HepG2 (cell line): Measurements from ENCODE around the gene SH2D3A. TPM values are rescaled to one million over a fixed set of nuclear protein-coding genes. Genes with fewer than 3 reads are reported as not detected.

ENCODE experiments used
- FLYWCH1 ChIP-seq: sonication (generic); formaldehyde crosslinking; IDR thresholded peaks from 2 replicates; pipeline ENCODE4 v1.8.1; 2023; ENCODE audit warnings: mild to moderate bottlenecking, missing genetic modification reagents
- GABPB1 ChIP-seq: IDR thresholded peaks from 2 replicates; pipeline ENCODE4 v1.6.1; 2016; ENCODE audit warnings: mild to moderate bottlenecking, missing genetic modification reagents, moderate library complexity, missing compliant biosample characterization
- GATAD2A ChIP-seq: IDR thresholded peaks from 2 replicates; pipeline ENCODE4 v1.6.1; 2016
- HNF4G ChIP-seq, 2 experiments: sonication (generic) in 1 of 2; formaldehyde crosslinking in 1 of 2; IDR thresholded peaks; 2 replicates each; pipeline versions ENCODE4 v1.4.0 to v1.6.1; 2011 to 2020; ENCODE audit warnings: borderline replicate concordance in 2 of 2, low read depth in 2 of 2, mild to moderate bottlenecking in 2 of 2, low read length in 1 of 2, missing genetic modification reagents in 1 of 2, moderate library complexity in 1 of 2
- ISL2 ChIP-seq: sonication (generic); formaldehyde crosslinking; IDR thresholded peaks from 2 replicates; pipeline ENCODE4 v1.5.0; 2020; ENCODE audit warnings: missing genetic modification reagents
- KDM2A ChIP-seq: sonication (generic); formaldehyde crosslinking; IDR thresholded peaks from 2 replicates; pipeline ENCODE4 v1.4.0; 2020; ENCODE audit warnings: low read depth, missing genetic modification reagents, borderline replicate concordance
- KLF12 ChIP-seq: sonication (generic); formaldehyde crosslinking; IDR thresholded peaks from 2 replicates; pipeline ENCODE4 v1.4.0; 2020; ENCODE audit warnings: missing genetic modification reagents, borderline replicate concordance
- POGZ ChIP-seq: sonication (generic); formaldehyde crosslinking; IDR thresholded peaks from 2 replicates; pipeline ENCODE4 v1.4.0; 2020; ENCODE audit warnings: mild to moderate bottlenecking, missing genetic modification reagents
- RXRB ChIP-seq: IDR thresholded peaks from 2 replicates; pipeline ENCODE4 v1.6.1; 2016; ENCODE audit warnings: borderline replicate concordance, missing genetic modification reagents, missing compliant biosample characterization
- SOX13 ChIP-seq, 3 experiments: fragments of 450-650 bp in 1 of 3; sonication (generic) in 1 of 3; formaldehyde crosslinking in 1 of 3; IDR thresholded peaks in 2 of 3; conservative IDR thresholded peaks in 1 of 3; 2 replicates each; pipeline versions ENCODE4 v1.5.0 to v1.6.1; 2016 to 2020; ENCODE audit warnings: antibody characterized with exemption in 1 of 3, mild to moderate bottlenecking in 1 of 3, missing compliant biosample characterization in 1 of 3, missing genetic modification reagents in 1 of 3, moderate library complexity in 1 of 3
- SPEN ChIP-seq: sonication (generic); formaldehyde crosslinking; IDR thresholded peaks from 2 replicates; pipeline ENCODE4 v1.5.1; 2020; ENCODE audit warnings: low read depth, mild to moderate bottlenecking, missing genetic modification reagents
- ZBTB1 ChIP-seq: sonication (generic); formaldehyde crosslinking; IDR thresholded peaks from 2 replicates; pipeline ENCODE4 v1.4.0; 2020; ENCODE audit warnings: missing genetic modification reagents, borderline replicate concordance
- ZBTB38 ChIP-seq: sonication (generic); formaldehyde crosslinking; IDR thresholded peaks from 2 replicates; pipeline ENCODE4 v1.5.1; 2020; ENCODE audit warnings: mild to moderate bottlenecking, missing genetic modification reagents
- polyA plus RNA-seq, 8 experiments: library from polyadenylated mRNA; depleted of rRNA in 3 of 8; stranded (reverse) in 7 of 8; unstranded in 1 of 8; fragments of >200 nt; fragmentation: Illumina TruSeq in 4 of 8; extraction: Trizol in 4 of 8; gene quantifications; 2 replicates each; pipeline versions ENCODE4 v1.2.1 to v1.2.3, GENCODE V29; 2011 to 2016; ENCODE audit warnings: low read depth in 4 of 8, missing spikeins in 1 of 8, mixed read lengths in 1 of 8; ENCODE audit not compliant: insufficient read depth in 1 of 8
- total RNA-seq, 5 experiments: library from RNA; depleted of rRNA; stranded (reverse); fragments of >200 nt; fragmentation: Illumina TruSeq; extraction: Trizol; gene quantifications; 2 replicates each; pipeline ENCODE4 v1.2.3, GENCODE V29; 2016; ENCODE audit warnings: low read depth in 1 of 5
- TF ChIP-seq, protein P1 (sequence below): sonication (generic); formaldehyde crosslinking; IDR thresholded peaks from 2 replicates; pipeline ENCODE4 v1.4.0; 2020; ENCODE audit warnings: missing genetic modification reagents
- TF ChIP-seq, protein P2 (sequence below): sonication (generic); formaldehyde crosslinking; IDR thresholded peaks from 2 replicates; pipeline ENCODE4 v1.5.0; 2020; ENCODE audit warnings: missing genetic modification reagents
- TF ChIP-seq, protein P3 (sequence below): IDR thresholded peaks from 2 replicates; pipeline ENCODE4 v1.6.1; 2016; ENCODE audit warnings: missing genetic modification reagents, missing compliant biosample characterization
- TF ChIP-seq, protein P4 (sequence below): sonication (generic); formaldehyde crosslinking; IDR thresholded peaks from 2 replicates; pipeline ENCODE4 v1.8.0; 2022; ENCODE audit warnings: mild to moderate bottlenecking, missing genetic modification reagents; ENCODE audit not compliant: insufficient replicate concordance
- TF ChIP-seq, protein P5 (sequence below): sonication (generic); formaldehyde crosslinking; IDR thresholded peaks from 2 replicates; pipeline ENCODE4 v1.5.0; 2020; ENCODE audit warnings: mild to moderate bottlenecking, missing genetic modification reagents
- TF ChIP-seq, protein P6 (sequence below): sonication (generic); formaldehyde crosslinking; IDR thresholded peaks from 2 replicates; pipeline ENCODE4 v1.4.0; 2020; ENCODE audit warnings: mild to moderate bottlenecking, missing genetic modification reagents, borderline replicate concordance

The SH2D3A gene
- total and polyA plus RNA-seq, 2 of the 13 experiments (the other 11 are each of a cell fraction or from before 2014, with no cell fraction given), result 1.0 to 2.2 TPM

DNA sequence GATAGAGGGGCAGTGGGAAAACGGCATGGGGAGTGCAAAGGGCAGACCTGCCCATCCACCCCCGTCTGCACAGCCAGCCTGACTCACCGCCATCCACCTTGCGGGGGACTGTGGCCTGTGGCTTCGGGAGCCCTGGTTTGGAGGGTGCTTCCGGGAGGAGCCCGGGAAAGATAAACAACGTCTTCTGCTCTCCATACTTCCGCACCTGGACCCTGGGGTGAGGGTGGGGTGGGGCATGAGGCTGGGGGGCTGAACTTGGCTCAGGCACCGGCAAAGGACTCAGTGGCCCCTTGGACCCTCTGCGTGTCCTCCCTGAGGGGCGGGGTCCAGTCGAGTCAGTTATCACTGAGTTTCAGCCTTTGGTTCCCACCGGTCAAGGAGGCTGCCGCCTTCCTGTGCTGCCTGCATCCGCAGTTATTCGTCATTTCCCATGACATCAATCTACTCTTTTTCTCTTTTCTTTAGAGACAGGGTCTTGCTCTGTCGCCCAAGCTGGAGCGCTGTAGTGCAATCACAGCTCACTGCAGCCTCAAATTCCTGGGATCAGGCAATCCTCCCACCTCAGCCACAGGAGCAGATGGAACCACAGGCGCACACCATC lies 33.0 kb downstream of the SH2D3A start (continued):
- TF ChIP-seq, protein P1, sequence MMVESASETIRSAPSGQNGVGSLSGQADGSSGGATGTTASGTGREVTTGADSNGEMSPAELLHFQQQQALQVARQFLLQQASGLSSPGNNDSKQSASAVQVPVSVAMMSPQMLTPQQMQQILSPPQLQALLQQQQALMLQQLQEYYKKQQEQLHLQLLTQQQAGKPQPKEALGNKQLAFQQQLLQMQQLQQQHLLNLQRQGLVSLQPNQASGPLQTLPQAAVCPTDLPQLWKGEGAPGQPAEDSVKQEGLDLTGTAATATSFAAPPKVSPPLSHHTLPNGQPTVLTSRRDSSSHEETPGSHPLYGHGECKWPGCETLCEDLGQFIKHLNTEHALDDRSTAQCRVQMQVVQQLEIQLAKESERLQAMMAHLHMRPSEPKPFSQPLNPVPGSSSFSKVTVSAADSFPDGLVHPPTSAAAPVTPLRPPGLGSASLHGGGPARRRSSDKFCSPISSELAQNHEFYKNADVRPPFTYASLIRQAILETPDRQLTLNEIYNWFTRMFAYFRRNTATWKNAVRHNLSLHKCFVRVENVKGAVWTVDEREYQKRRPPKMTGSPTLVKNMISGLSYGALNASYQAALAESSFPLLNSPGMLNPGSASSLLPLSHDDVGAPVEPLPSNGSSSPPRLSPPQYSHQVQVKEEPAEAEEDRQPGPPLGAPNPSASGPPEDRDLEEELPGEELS (CRISPR knock-in tag), result peak; percentile 59
- TF ChIP-seq, protein P2, sequence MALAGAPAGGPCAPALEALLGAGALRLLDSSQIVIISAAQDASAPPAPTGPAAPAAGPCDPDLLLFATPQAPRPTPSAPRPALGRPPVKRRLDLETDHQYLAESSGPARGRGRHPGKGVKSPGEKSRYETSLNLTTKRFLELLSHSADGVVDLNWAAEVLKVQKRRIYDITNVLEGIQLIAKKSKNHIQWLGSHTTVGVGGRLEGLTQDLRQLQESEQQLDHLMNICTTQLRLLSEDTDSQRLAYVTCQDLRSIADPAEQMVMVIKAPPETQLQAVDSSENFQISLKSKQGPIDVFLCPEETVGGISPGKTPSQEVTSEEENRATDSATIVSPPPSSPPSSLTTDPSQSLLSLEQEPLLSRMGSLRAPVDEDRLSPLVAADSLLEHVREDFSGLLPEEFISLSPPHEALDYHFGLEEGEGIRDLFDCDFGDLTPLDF (CRISPR knock-in tag), result no peak
- TF ChIP-seq, protein P3, sequence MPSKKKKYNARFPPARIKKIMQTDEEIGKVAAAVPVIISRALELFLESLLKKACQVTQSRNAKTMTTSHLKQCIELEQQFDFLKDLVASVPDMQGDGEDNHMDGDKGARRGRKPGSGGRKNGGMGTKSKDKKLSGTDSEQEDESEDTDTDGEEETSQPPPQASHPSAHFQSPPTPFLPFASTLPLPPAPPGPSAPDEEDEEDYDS (CRISPR knock-in tag), result no peak
- TF ChIP-seq HNF4G (IDR thresholded peaks at IDR 0.05; ENCODE audit: borderline replicate concordance, low read depth, low read length), result peak; percentile 58
- TF ChIP-seq HNF4G (CRISPR knock-in tag; IDR thresholded peaks at IDR 0.05; ENCODE audit: borderline replicate concordance, low read depth), result no peak
- peak; percentile 66 for TF ChIP-seq GATAD2A (CRISPR knock-in tag)
- TF ChIP-seq FLYWCH1, result no peak
- no peak for TF ChIP-seq ZBTB1 (CRISPR knock-in tag)
- TF ChIP-seq, protein P4, sequence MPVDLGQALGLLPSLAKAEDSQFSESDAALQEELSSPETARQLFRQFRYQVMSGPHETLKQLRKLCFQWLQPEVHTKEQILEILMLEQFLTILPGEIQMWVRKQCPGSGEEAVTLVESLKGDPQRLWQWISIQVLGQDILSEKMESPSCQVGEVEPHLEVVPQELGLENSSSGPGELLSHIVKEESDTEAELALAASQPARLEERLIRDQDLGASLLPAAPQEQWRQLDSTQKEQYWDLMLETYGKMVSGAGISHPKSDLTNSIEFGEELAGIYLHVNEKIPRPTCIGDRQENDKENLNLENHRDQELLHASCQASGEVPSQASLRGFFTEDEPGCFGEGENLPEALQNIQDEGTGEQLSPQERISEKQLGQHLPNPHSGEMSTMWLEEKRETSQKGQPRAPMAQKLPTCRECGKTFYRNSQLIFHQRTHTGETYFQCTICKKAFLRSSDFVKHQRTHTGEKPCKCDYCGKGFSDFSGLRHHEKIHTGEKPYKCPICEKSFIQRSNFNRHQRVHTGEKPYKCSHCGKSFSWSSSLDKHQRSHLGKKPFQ (CRISPR knock-in tag), result peak; percentile 74
- TF ChIP-seq, protein P5, sequence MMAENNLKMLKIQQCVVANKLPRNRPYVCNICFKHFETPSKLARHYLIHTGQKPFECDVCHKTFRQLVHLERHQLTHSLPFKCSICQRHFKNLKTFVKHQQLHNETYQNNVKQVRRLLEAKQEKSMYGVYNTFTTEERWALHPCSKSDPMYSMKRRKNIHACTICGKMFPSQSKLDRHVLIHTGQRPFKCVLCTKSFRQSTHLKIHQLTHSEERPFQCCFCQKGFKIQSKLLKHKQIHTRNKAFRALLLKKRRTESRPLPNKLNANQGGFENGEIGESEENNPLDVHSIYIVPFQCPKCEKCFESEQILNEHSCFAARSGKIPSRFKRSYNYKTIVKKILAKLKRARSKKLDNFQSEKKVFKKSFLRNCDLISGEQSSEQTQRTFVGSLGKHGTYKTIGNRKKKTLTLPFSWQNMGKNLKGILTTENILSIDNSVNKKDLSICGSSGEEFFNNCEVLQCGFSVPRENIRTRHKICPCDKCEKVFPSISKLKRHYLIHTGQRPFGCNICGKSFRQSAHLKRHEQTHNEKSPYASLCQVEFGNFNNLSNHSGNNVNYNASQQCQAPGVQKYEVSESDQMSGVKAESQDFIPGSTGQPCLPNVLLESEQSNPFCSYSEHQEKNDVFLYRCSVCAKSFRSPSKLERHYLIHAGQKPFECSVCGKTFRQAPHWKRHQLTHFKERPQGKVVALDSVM (CRISPR knock-in tag), result no peak
- TF ChIP-seq KDM2A (CRISPR knock-in tag), result peak; percentile 58; the same call in 1 of the 2 replicates
- TF ChIP-seq GABPB1, result peak; percentile 77
- no peak for TF ChIP-seq ISL2
- no peak; the same call in 1 of the 2 replicates for TF ChIP-seq SPEN (CRISPR knock-in tag)
- TF ChIP-seq, protein P6, sequence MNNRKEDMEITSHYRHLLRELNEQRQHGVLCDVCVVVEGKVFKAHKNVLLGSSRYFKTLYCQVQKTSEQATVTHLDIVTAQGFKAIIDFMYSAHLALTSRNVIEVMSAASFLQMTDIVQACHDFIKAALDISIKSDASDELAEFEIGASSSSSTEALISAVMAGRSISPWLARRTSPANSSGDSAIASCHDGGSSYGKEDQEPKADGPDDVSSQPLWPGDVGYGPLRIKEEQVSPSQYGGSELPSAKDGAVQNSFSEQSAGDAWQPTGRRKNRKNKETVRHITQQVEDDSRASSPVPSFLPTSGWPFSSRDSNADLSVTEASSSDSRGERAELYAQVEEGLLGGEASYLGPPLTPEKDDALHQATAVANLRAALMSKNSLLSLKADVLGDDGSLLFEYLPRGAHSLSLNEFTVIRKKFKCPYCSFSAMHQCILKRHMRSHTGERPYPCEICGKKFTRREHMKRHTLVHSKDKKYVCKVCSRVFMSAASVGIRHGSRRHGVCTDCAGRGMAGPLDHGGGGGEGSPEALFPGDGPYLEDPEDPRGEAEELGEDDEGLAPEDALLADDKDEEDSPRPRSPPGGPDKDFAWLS (CRISPR knock-in tag), result no peak
- TF ChIP-seq KLF12, result no peak
- TF ChIP-seq SOX13 (IDR thresholded peaks at IDR 0.05), result no peak
- TF ChIP-seq SOX13 (CRISPR knock-in tag; conservative IDR thresholded peaks at IDR 0.05 in 1 of 2, IDR thresholded peaks at IDR 0.05 in 1 of 2), result no peak
- peak; percentile 52; the same call in 1 of the 2 replicates for TF ChIP-seq POGZ (CRISPR knock-in tag)
- TF ChIP-seq RXRB (CRISPR knock-in tag), result peak; percentile 60; the same call in 1 of the 2 replicates
- TF ChIP-seq ZBTB38 (CRISPR knock-in tag), result peak; percentile 88
